LNCaP clone FGC (cell line): ENCODE measurements around the gene NRARP.

Experiments
- DNase-seq: peaks from one replicate; pipeline ENCODE4 v3.0.0-alpha.2; 2011; ENCODE audit warnings: low read depth
- H3K4me3 ChIP-seq: 2 replicates; pipeline ENCODE4 v1.5.1; 2011; ENCODE audit warnings: mild to moderate bottlenecking, low read depth, low read length, control low read depth
- TF ChIP-seq, protein P1 (sequence below): IDR thresholded peaks from 2 replicates; pipeline ENCODE4 v1.5.1; 2012; ENCODE audit warnings: mild to moderate bottlenecking; ENCODE audit not compliant: control insufficient read depth, insufficient read depth; ENCODE audit errors: extremely low read depth

The NRARP gene

GRCh38 chr9:137252555-137253506, 49.2 kb downstream of the NRARP start:
- DNase-seq: no peak
- TF ChIP-seq, protein P1, sequence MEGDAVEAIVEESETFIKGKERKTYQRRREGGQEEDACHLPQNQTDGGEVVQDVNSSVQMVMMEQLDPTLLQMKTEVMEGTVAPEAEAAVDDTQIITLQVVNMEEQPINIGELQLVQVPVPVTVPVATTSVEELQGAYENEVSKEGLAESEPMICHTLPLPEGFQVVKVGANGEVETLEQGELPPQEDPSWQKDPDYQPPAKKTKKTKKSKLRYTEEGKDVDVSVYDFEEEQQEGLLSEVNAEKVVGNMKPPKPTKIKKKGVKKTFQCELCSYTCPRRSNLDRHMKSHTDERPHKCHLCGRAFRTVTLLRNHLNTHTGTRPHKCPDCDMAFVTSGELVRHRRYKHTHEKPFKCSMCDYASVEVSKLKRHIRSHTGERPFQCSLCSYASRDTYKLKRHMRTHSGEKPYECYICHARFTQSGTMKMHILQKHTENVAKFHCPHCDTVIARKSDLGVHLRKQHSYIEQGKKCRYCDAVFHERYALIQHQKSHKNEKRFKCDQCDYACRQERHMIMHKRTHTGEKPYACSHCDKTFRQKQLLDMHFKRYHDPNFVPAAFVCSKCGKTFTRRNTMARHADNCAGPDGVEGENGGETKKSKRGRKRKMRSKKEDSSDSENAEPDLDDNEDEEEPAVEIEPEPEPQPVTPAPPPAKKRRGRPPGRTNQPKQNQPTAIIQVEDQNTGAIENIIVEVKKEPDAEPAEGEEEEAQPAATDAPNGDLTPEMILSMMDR: no peak

DNA sequence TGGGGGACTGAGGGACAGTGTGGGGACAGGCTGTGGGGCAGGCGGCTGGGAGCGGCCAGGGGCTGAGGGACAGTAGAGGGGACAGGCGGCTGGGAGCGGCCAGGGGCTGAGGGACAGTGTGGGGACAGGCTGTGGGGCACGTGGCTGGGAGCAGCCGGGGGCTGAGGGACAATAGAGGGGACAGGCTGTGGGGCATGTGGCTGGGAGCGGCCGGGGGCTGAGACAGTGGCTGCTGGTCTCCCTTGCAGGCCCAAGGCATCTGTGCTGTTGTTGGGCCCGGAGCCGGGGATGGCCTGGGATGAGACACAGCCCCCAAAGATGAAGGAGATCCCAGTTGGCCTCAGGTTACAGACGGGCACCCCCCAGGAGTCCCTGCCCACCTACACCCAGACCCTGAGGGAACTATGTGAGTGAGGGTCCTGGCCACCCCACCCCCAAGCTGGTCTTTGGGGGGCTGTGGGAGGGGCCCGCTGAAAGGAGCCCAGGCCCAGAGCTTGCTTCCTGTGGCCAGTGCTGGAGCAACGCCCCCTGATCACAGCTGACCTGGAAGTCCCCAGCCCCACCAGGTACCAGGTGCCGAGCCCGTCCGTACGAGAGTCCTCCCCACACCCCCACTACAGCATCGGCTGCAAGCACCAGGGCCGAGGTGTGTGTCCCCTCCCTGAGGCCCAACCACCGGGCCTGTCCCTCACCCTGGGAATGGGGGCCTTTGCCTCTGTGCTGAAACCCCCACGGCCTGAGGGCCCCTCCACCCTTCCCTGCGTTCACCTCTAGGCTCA, 50.4 kb downstream of the NRARP start:
- no peak for DNase-seq
- H3K4me3 ChIP-seq: no peak overlapping the region

More at GRCh38 chr9:137252555-137253506, 49.2 kb downstream of the NRARP start:
- no peak overlapping the region for H3K4me3 ChIP-seq

GRCh38 chr9:137251194-137251461, 50.9 kb downstream of the NRARP start, which contains the start of gene STPG3:
STPG3 (plus strand) TSS chr9:137251286; CDS start chr9:137251287, 1 bp downstream.
- DNase-seq: no peak
- H3K4me3 ChIP-seq: no peak within 1 kb of the TSS
- TF ChIP-seq, protein P1: no peak

More for the DNA sequence above, 50.4 kb downstream of the NRARP start:
- TF ChIP-seq, protein P1: no peak

DNA sequence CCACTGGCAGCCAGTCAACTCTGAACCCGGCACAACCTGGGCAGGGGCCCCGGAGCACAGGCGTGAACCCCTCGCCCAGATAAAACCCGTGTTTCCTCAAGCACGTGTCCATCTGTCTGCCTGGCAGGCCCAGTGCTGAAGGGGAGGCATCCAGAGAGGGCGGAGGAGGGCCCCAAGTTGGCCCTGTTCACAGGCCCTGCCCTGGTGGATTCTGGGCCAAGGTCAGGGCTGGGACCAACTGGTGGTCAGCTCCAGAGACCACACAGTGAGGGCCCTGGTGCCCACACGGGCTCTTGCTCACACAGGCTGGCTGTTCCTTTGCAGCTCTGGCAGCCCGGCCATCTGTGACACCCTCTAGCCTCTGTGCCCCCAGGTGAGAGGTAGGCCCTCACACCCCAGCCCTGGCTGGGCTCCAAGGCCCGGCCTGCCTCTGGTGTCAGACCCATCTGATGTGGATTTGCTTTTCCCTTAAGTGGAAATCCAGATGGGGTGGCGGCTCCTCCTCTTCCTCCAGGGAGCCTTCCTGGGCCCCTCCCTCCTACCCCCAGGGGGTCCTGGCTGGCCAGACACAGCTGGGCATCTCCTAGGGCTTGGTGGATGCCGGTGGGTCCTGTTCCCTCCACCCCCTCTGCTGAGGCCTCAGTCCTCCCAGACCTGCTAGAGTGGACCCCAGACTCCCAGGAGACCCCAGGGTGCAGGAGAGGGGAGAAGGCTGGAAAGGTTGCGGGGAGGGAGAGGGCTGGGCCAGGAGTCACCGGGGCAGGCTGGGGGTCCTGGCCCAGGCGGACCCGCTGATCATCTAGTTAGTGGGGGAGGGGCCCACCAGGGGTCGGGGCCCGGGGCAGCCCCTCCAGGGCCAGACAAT, 51.5 kb downstream of the NRARP start:
- TF ChIP-seq, protein P1: no peak
- no peak for DNase-seq
- H3K4me3 ChIP-seq: no peak overlapping the region
